HG02588 (cell line): ENCODE data around the gene PCDH9.
"Not testable (repeated sequence)": the region's sequence is repeated elsewhere in the genome, so short reads cannot be mapped to it uniquely, and the experiment has no call there.

Experiments
- ATAC-seq: cut with Tn5 transposase; IDR thresholded peaks from one replicate; pipeline ENCODE4 v1.9.1; 2021; ENCODE audit warnings: mild to moderate bottlenecking, moderate library complexity; ENCODE audit not compliant: unreplicated experiment

Gene PCDH9

DNA sequence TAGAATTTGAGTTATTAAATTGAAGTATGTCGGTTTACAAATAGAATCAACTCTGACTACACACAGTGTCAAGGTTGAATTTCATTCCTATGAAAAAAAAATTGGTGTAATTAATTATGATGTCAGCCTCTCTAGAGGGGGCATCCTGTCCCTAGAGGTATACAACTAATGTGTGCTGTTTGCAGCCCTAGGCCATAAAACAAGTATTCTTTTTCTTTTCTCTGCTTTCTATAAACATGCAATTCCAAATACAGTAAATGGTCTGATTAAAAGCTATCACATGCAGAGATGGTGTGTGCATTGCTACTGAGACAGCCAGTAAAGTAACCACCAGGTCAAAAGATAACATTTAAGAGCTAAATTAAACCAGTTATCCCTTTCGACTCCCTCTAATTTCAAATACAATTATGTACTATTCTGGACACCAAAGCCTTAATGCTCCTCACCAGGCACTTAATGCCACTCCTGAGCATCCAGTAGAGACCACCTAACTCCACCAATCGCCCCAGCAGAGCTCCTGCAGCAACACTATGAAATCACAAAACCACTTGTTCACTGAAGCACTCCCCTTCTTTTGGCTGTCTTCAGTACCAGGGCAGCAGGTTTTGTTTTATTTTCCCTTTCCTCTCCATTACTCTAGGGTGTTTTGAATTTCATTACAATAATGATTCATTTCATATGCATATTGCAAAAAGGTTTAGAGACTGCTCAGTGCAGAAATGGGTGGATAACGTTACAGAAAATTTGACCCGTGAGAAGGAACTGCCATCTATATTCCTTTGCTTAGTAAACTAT is 426.9 kb downstream of the PCDH9 start:
- ATAC-seq: no peak

DNA sequence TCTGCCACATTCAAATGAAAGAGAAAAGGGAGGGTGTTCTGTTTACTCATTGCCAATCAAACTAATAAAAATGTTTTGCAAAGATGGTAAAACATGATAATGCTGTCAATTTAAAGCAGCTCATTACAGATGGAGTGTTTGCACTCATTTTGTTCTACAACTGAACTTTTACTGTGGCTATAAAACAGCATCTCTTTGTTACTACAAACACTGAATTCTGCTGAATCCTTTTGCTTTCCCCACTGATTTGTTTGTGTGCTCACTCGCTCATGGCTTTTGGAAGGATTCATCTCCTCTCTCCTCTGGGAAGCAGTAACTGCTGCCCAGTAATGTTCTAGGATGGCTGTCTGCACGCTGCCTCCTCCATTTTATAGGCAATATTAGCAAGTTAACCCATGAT is 434.5 kb downstream of the PCDH9 start:
- ATAC-seq: no peak

- no peak for ATAC-seq
Observed at GRCh38 chr13:66794340-66795031, 435.6 kb downstream of the PCDH9 start.

- no peak for ATAC-seq
Observed at GRCh38 chr13:66790861-66791260, 439.3 kb downstream of the PCDH9 start.

DNA sequence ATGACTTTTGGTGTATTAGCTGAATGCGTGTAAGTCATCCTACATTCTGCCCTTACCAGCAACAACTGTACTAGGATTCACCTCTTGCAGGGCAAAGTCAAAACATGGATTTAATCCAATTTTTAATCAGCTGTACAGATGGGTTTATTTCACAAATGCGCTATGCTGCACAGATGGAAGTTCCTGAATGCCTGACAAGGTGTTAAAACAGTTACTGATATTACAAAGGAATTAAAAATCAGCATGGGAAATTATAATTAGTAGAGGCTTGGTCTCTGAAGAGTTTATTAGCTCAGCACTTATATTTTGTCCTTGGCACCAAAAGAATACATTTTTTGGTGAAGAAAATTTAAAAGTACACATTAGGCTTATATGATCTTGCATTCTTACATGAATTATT is 448.9 kb downstream of the PCDH9 start:
- no peak for ATAC-seq

DNA sequence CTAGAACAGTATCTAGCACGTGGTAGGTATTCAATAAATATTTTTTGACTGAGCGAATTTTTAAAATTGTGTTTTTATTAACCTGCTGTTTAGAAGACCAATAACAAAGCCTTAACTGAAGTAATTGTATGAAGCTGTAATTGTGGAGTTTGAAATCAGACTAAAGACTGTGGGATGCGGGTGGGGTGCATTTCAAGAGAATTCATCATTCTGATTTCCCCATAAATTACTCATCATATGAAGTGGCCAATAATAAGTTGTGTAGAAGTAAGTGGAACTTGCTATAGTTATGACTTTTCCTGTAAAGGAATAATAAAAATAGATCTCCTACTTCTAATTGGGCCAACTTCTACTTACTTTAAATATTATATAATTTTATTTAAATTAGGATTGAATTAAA is 449.3 kb downstream of the PCDH9 start:
- no peak for ATAC-seq

DNA sequence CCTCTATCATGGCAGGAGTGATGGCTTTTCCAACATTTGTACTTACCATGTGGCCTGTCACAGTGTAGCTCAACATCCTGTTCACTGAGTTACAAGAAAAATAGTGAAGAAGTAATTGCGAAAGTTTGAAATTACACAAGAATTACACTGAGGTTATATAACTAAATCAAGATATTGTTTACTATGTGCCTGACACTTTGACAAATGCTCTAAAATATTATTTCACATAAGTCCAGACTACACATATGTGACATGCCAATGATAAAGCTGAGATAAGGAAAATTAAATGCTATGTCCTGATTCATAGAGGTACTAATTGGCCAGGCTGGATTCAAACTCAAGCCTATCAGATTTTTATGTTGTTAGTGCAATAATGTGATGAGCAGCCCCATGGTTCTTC is 451.7 kb downstream of the PCDH9 start:
- no peak for ATAC-seq

DNA sequence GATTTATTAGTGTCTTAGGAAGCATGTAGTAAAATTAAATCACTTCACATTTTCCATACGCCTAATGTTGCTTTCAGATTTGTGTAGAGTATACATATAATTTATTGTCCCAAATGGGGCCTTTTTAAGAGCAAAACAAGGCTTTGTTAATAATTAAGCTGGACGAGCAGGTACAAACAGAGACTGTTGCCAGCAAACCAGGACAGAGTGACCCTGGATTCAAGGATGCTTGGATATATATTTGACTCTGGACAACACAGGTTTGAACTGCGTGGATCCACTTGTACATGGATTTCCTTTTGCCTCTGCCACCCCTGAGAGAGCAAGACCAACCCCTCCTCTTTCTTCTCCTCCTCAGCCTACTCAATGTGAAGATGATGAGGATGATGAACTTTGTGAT is 454.9 kb downstream of the PCDH9 start:
- ATAC-seq: no peak

DNA sequence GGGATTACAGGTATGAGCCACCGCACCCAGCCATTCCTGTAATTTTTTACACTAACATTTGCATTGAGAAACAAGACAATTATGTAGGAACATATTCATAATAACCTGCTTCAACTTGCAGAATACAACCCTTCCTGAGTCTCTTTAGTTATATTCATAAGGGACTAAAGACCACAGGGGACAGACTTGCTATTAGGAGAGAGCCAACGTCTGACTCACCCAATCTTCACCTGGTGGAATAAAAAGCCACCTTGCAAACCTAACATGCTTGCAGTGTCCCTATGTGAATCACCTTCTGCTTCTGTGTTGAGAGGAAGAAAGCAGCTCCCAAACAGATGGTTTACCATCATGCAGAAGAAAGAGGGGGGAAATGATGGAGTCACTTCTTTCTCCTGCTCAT is 456.1 kb downstream of the PCDH9 start:
- no peak for ATAC-seq

DNA sequence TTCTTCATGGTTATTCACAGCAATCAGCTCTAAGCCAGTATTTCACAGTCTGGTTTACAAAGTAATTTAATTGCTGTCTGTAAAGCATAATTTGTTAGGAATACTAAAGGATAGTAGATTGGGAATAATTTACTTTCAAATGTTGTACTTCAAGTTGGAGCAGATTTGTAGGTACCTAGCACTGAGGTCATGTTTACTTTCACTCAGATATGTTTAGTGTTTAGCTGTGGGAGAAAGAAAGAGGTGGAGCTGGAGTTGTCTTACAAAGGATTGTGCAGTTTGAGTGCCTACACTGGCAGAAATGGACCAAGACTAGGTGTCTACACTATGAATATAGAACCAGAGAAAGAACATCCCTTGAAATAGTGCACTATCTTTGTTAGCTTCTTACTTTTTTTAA is 464.6 kb downstream of the PCDH9 start:
- no peak for ATAC-seq

DNA sequence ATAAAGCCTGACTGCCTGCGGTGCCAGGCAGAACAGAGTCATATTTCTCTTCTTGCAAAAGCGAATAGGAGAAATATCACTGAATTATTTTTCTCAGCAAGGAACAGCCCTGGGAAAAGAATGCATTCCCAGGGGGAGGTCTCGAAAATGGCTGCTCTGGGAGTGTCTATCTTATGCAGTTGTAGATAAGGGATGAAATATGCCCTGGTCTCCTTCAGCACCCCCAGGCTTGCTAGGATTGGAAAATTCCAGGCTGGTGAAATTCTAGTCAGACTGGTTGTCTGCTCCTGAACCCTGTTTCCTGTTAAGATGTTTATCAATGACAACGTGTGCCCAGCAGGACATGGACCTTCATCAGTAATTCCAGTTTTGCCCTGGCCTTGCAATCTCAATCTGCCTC is 469.5 kb downstream of the PCDH9 start:
- not testable (repeated sequence) for ATAC-seq

GRCh38 chr13:66759919-66760318 is 470.2 kb downstream of the PCDH9 start:
- ATAC-seq: no peak

DNA sequence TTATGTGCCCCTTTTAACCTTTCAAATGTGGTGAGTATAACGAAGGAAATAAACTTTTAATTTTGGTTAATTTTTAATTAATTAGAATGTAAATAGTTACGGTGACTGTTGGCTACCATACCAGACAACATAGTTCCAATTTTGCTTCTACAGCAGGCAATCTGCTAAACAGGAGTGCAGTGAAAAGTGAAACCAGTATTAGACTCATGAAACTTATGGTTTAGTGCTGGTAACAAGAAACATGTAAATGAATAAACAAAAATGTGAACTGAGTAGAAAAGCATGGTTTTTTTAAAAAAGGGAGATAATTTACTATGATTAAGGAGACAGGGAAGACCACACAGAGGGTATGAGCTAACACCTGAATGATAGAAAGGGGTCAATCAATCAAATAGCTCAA is 478.4 kb downstream of the PCDH9 start:
- ATAC-seq: no peak

- ATAC-seq: no peak
Observed at GRCh38 chr13:66748712-66749111, 481.4 kb downstream of the PCDH9 start.

DNA sequence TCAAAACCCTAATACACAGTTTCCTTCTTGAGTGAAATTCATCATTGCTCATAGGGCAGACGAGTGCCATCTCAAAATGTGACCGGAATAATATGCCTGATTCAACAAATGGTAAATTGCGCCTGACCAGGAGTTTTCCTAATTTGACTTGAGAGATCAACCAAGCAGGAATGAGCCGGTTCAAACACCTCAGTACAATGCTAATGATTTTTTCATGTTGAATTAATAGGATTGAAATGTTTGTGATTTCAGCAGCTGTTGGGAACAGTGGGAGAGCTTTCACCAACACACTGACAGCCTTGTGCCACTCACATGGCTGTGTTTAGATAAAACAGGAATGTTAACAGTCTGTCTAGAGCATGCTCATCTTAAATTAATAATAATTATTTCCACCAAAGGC is 484.8 kb downstream of the PCDH9 start:
- no peak for ATAC-seq

DNA sequence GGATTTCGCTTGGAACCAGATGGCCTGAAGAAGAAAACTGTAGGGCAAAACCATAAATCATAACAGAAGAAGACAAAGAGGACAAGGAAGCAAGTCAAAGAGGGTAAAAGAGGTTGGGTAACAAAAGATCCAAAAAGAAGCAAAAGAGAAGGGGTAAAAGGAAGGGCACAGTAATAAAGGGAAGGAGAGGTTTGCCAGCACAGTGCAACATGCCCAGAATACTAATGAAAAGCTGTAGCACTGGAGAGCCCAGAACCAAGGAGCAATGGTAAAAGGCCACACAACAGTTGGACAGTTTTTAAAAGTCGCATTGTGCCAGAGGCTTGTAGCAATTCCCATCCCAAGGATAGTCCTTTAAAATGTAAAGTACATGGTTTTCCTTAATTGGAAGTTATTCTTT is 506.6 kb downstream of the PCDH9 start:
- ATAC-seq: no peak

DNA sequence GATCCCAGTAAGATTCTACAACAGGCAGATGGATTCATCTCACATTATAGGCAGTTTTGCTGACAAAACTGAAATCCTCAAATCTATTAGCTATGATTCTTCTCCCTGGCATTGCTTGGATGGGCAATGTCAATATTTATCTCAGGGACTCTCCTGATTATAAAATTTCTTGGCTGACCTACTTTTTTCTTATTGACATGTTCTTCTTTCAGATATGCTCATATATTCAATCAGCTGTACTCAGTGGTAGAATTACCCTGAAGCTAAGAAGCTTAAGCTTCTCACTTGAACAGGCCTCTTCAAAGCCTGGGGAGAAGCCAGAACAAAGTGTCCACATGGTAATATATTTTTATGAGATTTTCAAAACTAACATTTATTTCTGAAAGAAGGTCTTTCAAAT is 513.6 kb downstream of the PCDH9 start:
- no peak for ATAC-seq

DNA sequence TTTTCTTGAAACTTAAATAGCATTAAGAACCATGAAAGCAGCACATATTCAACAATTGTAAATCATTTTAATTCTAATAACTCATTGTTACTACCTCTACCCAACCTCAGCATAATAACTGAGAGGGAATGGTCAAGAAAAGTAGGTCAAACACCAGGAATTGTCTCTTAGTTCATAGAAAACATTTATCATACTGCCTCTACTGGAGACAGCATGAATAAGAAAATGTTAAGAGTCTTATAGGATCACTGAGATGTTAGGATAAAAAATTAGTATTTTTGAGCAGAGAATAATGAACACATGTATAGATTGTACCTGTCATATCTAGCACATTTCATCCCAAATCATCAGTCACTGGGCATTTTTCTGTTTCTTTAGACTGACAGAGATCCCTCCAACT is 515.3 kb downstream of the PCDH9 start:
- no peak for ATAC-seq

DNA sequence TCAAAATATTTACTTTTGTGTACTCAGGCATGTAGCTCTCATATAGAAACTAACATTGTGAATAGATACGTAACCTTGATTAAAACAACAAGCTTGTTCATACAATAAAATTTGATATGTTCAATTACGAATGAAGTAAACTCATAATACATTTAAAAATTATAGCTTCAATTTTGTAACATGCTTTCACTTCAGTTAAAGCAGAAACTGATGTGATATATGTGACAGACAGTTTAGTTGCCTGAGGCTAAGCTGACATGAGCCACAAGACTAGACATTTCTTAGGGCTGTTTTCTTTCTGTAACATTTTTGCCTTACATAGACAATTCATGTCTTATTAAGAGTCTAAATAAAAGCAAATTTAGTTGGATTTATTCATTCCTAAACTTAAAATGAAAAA is 526.0 kb downstream of the PCDH9 start:
- no peak for ATAC-seq

GRCh38 chr13:66703597-66703996 is 526.5 kb downstream of the PCDH9 start:
- no peak for ATAC-seq

DNA sequence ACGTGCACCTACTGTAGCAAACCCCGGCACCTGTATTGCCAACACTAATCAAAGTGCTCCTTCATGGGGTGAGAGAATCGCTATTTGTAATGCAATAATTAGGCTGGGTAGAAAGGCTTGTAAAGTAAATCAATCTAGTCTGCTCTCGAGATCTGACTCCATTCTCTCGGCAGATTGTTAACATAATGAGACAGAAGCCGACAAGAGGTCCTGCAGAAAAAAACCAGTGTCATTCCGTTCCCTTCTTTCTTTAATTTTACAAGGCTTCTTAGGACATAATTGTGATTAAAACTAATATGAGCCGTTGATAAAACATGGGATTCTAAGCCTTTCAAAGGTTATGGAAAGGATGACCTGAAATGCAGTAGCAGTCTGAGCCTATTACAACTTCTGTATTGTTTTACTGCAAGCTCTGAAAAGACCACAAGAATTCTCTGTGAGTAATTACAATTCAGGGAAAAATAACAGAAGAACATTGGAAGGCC is 530.0 kb downstream of the PCDH9 start:
- no peak for ATAC-seq

DNA sequence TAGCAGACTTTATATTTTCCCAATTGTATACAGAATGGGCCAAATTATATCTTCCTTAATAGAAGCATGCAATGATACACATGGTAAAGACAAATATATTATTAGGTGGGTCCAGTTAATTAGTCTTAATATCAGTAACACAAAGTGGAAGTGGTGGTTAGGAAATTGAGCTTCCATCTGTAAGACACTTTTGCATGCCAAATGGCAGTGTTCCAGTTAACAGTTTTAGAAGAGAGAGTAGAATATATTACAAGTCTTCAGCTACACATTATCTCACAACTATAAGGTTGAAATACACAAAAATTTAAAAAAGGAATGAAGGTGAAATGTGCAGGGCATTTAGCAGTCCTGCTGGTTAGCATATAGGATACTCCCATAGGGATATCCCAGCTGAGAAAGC is 536.5 kb downstream of the PCDH9 start:
- ATAC-seq: no peak
